Ovary (tissue), 3 donors: ENCODE data around the gene QPRT.

Experiments used
- EP300 ChIP-seq: sonication (generic); formaldehyde crosslinking; IDR thresholded peaks from one replicate; pipeline ENCODE4 v1.6.1; 2017; ENCODE audit warnings: antibody characterized with exemption
- POLR2A ChIP-seq: fragments of 450-650 bp; IDR thresholded peaks from one replicate; pipeline ENCODE4 v1.6.1; 2017; ENCODE audit warnings: antibody characterized with exemption, mild to moderate bottlenecking, moderate library complexity
- TF ChIP-seq, protein P1 (sequence below), 3 donors: fragments of 450-650 bp in 2 of 3; fragments of 200-600 bp in 1 of 3; IDR thresholded peaks; one replicate each; pipeline versions ENCODE4 v1.5.1 to v1.8.0; 2016 to 2022; ENCODE audit warnings: antibody characterized with exemption in 3 of 3, mild to moderate bottlenecking in 1 of 3
- donor health status: DM: no; HTN: no; CAD: no.

GRCh38 chr16:29720703-29721102, 41.7 kb downstream of the QPRT start:
- TF ChIP-seq, protein P1, sequence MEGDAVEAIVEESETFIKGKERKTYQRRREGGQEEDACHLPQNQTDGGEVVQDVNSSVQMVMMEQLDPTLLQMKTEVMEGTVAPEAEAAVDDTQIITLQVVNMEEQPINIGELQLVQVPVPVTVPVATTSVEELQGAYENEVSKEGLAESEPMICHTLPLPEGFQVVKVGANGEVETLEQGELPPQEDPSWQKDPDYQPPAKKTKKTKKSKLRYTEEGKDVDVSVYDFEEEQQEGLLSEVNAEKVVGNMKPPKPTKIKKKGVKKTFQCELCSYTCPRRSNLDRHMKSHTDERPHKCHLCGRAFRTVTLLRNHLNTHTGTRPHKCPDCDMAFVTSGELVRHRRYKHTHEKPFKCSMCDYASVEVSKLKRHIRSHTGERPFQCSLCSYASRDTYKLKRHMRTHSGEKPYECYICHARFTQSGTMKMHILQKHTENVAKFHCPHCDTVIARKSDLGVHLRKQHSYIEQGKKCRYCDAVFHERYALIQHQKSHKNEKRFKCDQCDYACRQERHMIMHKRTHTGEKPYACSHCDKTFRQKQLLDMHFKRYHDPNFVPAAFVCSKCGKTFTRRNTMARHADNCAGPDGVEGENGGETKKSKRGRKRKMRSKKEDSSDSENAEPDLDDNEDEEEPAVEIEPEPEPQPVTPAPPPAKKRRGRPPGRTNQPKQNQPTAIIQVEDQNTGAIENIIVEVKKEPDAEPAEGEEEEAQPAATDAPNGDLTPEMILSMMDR (IDR thresholded peaks at IDR 0.05): no peak
- TF ChIP-seq POLR2A (no peak), EP300 (no peak)
